Activated CD4-positive, alpha-beta memory T cell treated with anti-CD3 and anti-CD28 coated beads, Interleukin-2, amount 10 ng/mL, durations not matched to agents 7 days and 5 days (primary cell): ENCODE measurements around the gene TP63. TPM values are rescaled to one million over a fixed set of nuclear protein-coding genes. Genes with fewer than 3 reads are reported as not detected.

Experiments used
- CTCF ChIA-PET: fragments of 350-600 bp; sonication (Branson Sonifier 250); formaldehyde crosslinking; loops from one replicate; lab custom pipeline; 2021; ENCODE audit warnings: antibody characterized with exemption, inconsistent platforms; lab: Charles Lee
- POLR2A ChIA-PET: fragments of 350-600 bp; sonication (Branson Sonifier 250); formaldehyde crosslinking; loops from one replicate; lab custom pipeline; 2021; ENCODE audit warnings: antibody characterized with exemption; lab: Charles Lee
- DNase-seq: peaks from one replicate; pipeline ENCODE4 v3.0.0-alpha.2; 2020
- H3K27ac Mint-ChIP-seq: one replicate; pipeline ENCODE4 v1.8.0; 2021; ENCODE audit warnings: mild to moderate bottlenecking, mixed read lengths
- H3K27me3 Mint-ChIP-seq: one replicate; pipeline ENCODE4 v1.8.0; 2021; ENCODE audit warnings: mixed read lengths
- H3K36me3 Mint-ChIP-seq: one replicate; pipeline ENCODE4 v1.8.0; 2021; ENCODE audit warnings: low read depth, mixed read lengths
- H3K4me1 Mint-ChIP-seq: one replicate; pipeline ENCODE4 v1.8.0; 2021; ENCODE audit warnings: mixed read lengths
- H3K4me3 Mint-ChIP-seq: one replicate; pipeline ENCODE4 v1.8.0; 2021; ENCODE audit warnings: mild to moderate bottlenecking, mixed read lengths
- H3K9me3 Mint-ChIP-seq: one replicate; pipeline ENCODE4 v1.8.0; 2021; ENCODE audit warnings: mixed read lengths
- total RNA-seq, 2 experiments: library from RNA; stranded (reverse); gene quantifications; one replicate each; pipeline ENCODE4 v1.2.3, GENCODE V29; 2021

The TP63 gene
- total RNA-seq, 2 experiments from 2014 or later, result 1.1 to 1.7 TPM

- H3K27me3 Mint-ChIP-seq, result no peaks in the 10 kb centered on the region
- ChIA-PET POLR2A (no interaction called here), CTCF (no interaction called here)
- no peaks in the 10 kb centered on the region for H3K4me1 Mint-ChIP-seq
- no peak overlapping the region for H3K4me3 Mint-ChIP-seq
- H3K36me3 Mint-ChIP-seq, result no peaks in the 10 kb centered on the region
- no peak for DNase-seq
- H3K9me3 Mint-ChIP-seq, result no peaks in the 10 kb centered on the region
- H3K27ac Mint-ChIP-seq, result no peak overlapping the region
Measured at GRCh38 chr3:189863031-189863430, 231.8 kb downstream of the TP63 start.

GRCh38 chr3:189868061-189868460, 236.9 kb downstream of the TP63 start:
- H3K36me3 Mint-ChIP-seq, result no peaks in the 10 kb centered on the region
- H3K27me3 Mint-ChIP-seq, result no peaks in the 10 kb centered on the region
- DNase-seq, result no peak
- ChIA-PET CTCF (no interaction called here), POLR2A (no interaction called here)
- no peak overlapping the region for H3K4me3 Mint-ChIP-seq
- no peak overlapping the region for H3K27ac Mint-ChIP-seq
- H3K9me3 Mint-ChIP-seq, result no peaks in the 10 kb centered on the region
- H3K4me1 Mint-ChIP-seq, result no peaks in the 10 kb centered on the region

DNA sequence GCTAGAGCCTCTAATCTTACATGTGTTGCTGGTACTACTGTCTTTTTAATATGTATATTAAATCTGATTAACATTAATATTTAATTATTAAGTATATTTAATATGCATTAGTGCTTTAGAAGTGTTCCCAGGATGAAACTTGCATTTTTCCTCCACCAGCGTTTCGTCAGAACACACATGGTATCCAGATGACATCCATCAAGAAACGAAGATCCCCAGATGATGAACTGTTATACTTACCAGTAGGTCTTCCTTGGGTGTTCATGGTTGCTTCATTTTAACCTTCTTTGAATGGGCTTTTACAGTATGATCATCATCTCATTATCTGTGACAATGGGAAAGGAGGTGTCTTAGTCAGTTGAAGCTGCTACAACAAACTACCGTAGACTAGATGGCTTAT, 238.0 kb downstream of the TP63 start:
- Mint-ChIP-seq H3K4me3 (no peak overlapping the region), H3K36me3 (no peaks in the 10 kb centered on the region), H3K27ac (no peak overlapping the region), H3K27me3 (no peaks in the 10 kb centered on the region), H3K9me3 (no peaks in the 10 kb centered on the region), H3K4me1 (no peaks in the 10 kb centered on the region)
- ChIA-PET CTCF (no interaction called here), POLR2A (no interaction called here)
- no peak for DNase-seq

DNA sequence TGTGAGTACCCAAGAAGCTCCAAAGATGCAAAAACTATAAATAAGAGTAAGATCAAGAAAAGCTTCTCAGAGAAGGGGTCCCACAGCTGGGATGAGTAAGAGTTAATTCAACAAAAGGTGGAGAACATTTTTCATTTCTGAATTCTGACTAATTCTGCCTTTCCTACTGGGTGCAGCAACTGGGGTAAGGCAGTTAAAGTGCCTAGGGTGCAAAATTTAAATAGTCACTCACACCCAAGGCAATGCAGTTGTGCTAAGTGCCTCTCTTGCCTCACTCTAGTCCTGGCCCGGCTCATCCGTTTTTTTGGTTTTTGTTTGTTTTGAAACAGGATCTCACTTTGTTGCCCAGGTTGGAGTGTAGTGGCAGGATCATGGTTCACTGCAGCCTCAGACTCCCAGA, 240.2 kb downstream of the TP63 start:
- no peak overlapping the region for H3K27ac Mint-ChIP-seq
- H3K36me3 Mint-ChIP-seq, result no peaks in the 10 kb centered on the region
- CTCF ChIA-PET, result no interaction called here
- no peaks in the 10 kb centered on the region for H3K9me3 Mint-ChIP-seq
- H3K27me3 Mint-ChIP-seq, result no peaks in the 10 kb centered on the region
- POLR2A ChIA-PET, result no interaction called here
- H3K4me1 Mint-ChIP-seq, result no peaks in the 10 kb centered on the region
- H3K4me3 Mint-ChIP-seq, result no peak overlapping the region
- no peak for DNase-seq

DNA sequence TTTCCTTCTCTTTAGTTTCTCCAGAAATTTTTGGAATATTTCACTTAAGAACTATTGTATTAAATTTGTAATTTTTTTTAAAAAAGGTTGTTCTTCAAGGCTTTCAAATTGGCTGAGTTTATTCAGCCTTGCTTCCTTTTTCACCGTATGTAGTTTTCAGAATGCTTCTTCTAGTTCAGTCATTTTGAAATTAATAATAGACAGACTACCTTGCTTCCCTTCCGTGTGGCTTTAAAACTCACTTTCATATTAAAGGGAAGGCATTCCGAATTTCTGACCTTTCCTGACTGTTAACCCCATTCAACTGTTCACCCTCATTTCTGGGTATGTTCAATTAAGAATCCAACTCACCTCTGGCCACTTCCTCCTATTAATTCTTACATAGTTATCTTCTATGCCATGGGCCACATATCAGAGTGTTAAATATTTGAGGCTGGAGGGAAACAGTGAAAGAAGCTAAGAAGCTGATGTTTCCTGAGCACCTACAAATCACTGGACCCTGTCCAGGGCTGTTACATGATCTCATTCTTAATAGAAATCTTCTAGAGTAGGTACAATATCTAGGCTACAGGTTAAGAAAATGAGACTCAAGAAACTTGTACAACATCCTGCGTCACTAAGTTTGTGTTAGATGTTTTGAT, 252.0 kb downstream of the TP63 start:
- no peak overlapping the region for H3K27ac Mint-ChIP-seq
- H3K36me3 Mint-ChIP-seq, result no peaks in the 10 kb centered on the region
- CTCF ChIA-PET, result no interaction called here
- POLR2A ChIA-PET, result no interaction called here
- no peaks in the 10 kb centered on the region for H3K4me1 Mint-ChIP-seq
- DNase-seq, result no peak
- H3K4me3 Mint-ChIP-seq, result no peak overlapping the region
- no peaks in the 10 kb centered on the region for H3K9me3 Mint-ChIP-seq
- no peaks in the 10 kb centered on the region for H3K27me3 Mint-ChIP-seq

DNA sequence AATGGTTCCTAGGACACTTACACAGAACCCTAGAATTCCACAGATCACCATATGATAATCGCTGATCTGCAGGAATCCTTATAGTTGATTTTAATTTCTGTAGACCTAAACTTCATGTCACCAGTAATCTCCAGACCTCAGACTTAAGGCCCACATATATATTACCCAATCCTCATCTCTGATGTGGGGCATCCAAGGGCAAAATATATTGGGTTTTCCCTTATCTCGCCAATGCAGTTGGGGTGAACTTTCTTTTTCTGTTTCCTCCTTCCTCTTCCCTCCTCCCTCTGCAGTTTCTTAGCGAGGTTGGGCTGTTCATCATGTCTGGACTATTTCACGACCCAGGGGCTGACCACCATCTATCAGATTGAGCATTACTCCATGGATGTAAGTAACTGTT, 259.3 kb downstream of the TP63 start:
- no peak for DNase-seq
- Mint-ChIP-seq H3K4me1 (no peaks in the 10 kb centered on the region), H3K27me3 (no peaks in the 10 kb centered on the region), H3K4me3 (no peak overlapping the region), H3K9me3 (peaks cover 2% of the 10 kb centered on the region), H3K27ac (no peak overlapping the region), H3K36me3 (no peaks in the 10 kb centered on the region)
- POLR2A ChIA-PET, result no interaction called here
- CTCF ChIA-PET, result interaction anchor here (1.1 kb wide), 1 partner anchor 71 kb away, joined by 3 read pairs; no protein-coding TSS in a partner anchor

- CTCF ChIA-PET, result no interaction called here
- Mint-ChIP-seq H3K4me3 (no peak overlapping the region), H3K27me3 (no peaks in the 10 kb centered on the region), H3K27ac (no peak overlapping the region), H3K36me3 (no peaks in the 10 kb centered on the region), H3K9me3 (no peaks in the 10 kb centered on the region), H3K4me1 (no peaks in the 10 kb centered on the region)
- no peak for DNase-seq
- POLR2A ChIA-PET, result no interaction called here
Measured at GRCh38 chr3:189896533-189896932, 265.3 kb downstream of the TP63 start.

DNA sequence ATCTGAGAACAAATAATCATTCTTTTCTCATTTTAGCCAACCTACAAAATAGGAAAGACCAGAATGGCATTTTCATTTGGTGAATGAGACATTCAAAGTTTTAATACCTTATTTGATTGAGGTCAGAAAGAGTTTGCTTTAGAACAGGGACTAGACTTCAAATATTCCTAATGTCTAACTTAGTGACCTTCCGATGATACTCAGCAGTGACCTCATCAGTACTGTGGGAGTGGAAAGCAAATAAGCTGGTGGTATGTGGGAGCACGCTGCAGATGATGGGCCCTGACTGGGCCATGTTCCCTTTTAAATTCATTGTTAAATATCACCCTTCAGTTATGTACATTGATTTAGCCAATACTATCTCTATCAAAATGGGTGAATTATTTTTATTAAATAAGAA, 266.2 kb downstream of the TP63 start:
- CTCF ChIA-PET, result no interaction called here
- no peaks in the 10 kb centered on the region for H3K4me1 Mint-ChIP-seq
- H3K27me3 Mint-ChIP-seq, result no peaks in the 10 kb centered on the region
- H3K4me3 Mint-ChIP-seq, result no peak overlapping the region
- no peak for DNase-seq
- no peaks in the 10 kb centered on the region for H3K9me3 Mint-ChIP-seq
- POLR2A ChIA-PET, result no interaction called here
- no peaks in the 10 kb centered on the region for H3K36me3 Mint-ChIP-seq
- no peak overlapping the region for H3K27ac Mint-ChIP-seq

GRCh38 chr3:189898559-189899153, 267.5 kb downstream of the TP63 start:
- ChIA-PET POLR2A (no interaction called here), CTCF (no interaction called here)
- no peaks in the 10 kb centered on the region for H3K4me1 Mint-ChIP-seq
- no peak overlapping the region for H3K4me3 Mint-ChIP-seq
- no peak for DNase-seq
- no peaks in the 10 kb centered on the region for H3K27me3 Mint-ChIP-seq
- H3K9me3 Mint-ChIP-seq, result no peaks in the 10 kb centered on the region
- no peaks in the 10 kb centered on the region for H3K36me3 Mint-ChIP-seq
- no peak overlapping the region for H3K27ac Mint-ChIP-seq

DNA sequence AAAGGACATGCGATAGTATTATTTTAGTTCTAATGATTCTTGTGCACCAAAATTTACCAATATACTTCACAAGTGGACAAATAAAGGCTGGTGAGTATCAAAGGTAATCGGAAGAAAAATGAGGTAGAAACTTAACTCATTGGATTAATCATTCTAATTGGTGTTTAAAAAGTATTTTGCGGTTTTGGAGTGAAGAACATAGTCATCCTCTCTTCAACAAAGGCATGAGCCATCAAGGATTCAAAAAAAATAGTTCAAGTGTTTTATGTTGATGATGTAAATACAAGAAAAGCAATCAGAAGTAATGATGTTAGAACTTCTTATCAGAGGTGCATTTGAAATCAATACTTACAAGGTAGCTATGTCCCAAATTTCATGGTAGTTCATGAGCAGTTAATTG, 268.0 kb downstream of the TP63 start:
- Mint-ChIP-seq H3K36me3 (no peaks in the 10 kb centered on the region), H3K27me3 (no peaks in the 10 kb centered on the region)

GRCh38 chr3:189900578-189900977, 269.4 kb downstream of the TP63 start:
- H3K4me1 Mint-ChIP-seq, result no peaks in the 10 kb centered on the region
- H3K36me3 Mint-ChIP-seq, result no peaks in the 10 kb centered on the region
- no peak for DNase-seq
- H3K9me3 Mint-ChIP-seq, result no peaks in the 10 kb centered on the region
- ChIA-PET CTCF (no interaction called here), POLR2A (no interaction called here)
- H3K27ac Mint-ChIP-seq, result no peak overlapping the region
- H3K4me3 Mint-ChIP-seq, result no peak overlapping the region
- H3K27me3 Mint-ChIP-seq, result no peaks in the 10 kb centered on the region

More for the DNA sequence above, 268.0 kb downstream of the TP63 start:
- no peaks in the 10 kb centered on the region for H3K4me1 Mint-ChIP-seq
- H3K4me3 Mint-ChIP-seq, result no peak overlapping the region
- POLR2A ChIA-PET, result no interaction called here
- H3K9me3 Mint-ChIP-seq, result no peaks in the 10 kb centered on the region
- CTCF ChIA-PET, result no interaction called here
- no peak overlapping the region for H3K27ac Mint-ChIP-seq
- DNase-seq, result no peak

DNA sequence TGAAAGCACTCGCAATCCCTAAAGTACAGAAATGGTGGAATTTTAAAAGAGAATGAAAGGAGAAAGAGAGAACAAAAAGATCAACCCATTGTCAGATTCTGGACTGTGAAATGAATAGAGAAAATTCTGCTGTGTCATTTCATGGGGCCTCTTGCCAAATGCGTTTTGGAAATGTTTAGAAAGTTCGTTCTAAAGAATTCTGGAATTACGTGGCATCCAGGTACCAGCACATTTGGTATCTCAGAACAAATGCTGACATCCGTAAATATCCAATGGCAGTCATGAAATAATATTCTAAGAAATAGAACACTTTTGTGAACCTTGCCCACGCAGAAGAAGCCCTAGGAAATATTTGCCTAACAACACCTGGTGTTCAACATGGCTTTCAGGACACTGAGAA, 270.3 kb downstream of the TP63 start:
- CTCF ChIA-PET, result no interaction called here

GRCh38 chr3:189902230-189903186, 271.3 kb downstream of the TP63 start:
- no peak overlapping the region for H3K27ac Mint-ChIP-seq
- CTCF ChIA-PET, result interaction anchor here (1.3 kb wide), 1 partner anchor 59 kb away, joined by 4 read pairs; no protein-coding TSS in a partner anchor
- no peaks in the 10 kb centered on the region for H3K36me3 Mint-ChIP-seq
- H3K4me3 Mint-ChIP-seq, result no peak overlapping the region
- no peaks in the 10 kb centered on the region for H3K27me3 Mint-ChIP-seq
- H3K9me3 Mint-ChIP-seq, result no peaks in the 10 kb centered on the region
- POLR2A ChIA-PET, result no interaction called here
- DNase-seq, result no peak
- H3K4me1 Mint-ChIP-seq, result no peaks in the 10 kb centered on the region

More for the DNA sequence above, 270.3 kb downstream of the TP63 start:
- Mint-ChIP-seq H3K4me1 (no peaks in the 10 kb centered on the region), H3K9me3 (no peaks in the 10 kb centered on the region), H3K27ac (no peak overlapping the region), H3K36me3 (no peaks in the 10 kb centered on the region), H3K27me3 (no peaks in the 10 kb centered on the region), H3K4me3 (no peak overlapping the region)
- POLR2A ChIA-PET, result no interaction called here
- no peak for DNase-seq
